Measurements from ENCODE around the gene BSN.

The BSN gene

DNA sequence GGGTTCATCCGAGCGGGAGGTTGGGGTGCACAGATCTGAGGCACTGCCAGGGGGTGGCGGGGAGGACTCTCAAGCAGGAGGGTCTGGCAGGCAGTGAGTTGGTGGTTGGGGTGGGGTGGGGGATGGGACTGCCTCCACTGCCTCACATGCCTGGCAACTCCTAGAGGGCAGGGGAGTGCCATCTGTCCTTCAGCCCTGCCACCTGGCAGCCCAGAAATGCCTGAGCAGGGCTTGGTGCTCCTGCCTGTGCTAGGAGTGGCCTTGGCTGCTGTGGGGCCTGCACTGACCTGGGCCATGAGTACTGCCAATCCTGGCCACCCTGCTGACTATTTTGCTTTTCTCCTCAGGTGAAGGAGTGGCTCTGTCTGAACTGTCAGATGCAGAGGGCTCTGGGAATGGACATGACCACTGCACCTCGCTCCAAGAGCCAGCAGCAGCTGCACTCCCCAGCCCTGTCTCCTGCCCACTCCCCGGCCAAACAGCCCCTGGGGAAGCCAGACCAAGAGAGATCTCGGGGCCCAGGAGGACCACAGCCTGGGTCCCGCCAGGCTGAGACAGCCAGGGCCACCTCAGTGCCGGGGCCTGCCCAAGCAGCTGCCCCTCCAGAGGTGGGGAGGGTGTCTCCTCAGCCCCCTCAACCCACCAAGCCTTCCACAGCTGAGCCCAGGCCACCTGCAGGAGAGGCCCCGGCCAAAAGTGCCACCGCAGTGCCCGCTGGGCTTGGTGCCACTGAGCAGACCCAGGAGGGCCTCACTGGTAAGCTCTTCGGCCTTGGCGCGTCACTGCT is 87.8 kb downstream of the BSN start (continued):
- TF ChIP-seq, protein P1, sequence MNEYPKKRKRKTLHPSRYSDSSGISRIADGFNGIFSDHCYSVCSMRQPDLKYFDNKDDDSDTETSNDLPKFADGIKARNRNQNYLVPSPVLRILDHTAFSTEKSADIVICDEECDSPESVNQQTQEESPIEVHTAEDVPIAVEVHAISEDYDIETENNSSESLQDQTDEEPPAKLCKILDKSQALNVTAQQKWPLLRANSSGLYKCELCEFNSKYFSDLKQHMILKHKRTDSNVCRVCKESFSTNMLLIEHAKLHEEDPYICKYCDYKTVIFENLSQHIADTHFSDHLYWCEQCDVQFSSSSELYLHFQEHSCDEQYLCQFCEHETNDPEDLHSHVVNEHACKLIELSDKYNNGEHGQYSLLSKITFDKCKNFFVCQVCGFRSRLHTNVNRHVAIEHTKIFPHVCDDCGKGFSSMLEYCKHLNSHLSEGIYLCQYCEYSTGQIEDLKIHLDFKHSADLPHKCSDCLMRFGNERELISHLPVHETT (tag by site-specific recombination; IDR thresholded peaks at IDR 0.05), result no peak
- TF ChIP-seq ZNF521 (tag by site-specific recombination; IDR thresholded peaks at IDR 0.05), result no peak

DNA sequence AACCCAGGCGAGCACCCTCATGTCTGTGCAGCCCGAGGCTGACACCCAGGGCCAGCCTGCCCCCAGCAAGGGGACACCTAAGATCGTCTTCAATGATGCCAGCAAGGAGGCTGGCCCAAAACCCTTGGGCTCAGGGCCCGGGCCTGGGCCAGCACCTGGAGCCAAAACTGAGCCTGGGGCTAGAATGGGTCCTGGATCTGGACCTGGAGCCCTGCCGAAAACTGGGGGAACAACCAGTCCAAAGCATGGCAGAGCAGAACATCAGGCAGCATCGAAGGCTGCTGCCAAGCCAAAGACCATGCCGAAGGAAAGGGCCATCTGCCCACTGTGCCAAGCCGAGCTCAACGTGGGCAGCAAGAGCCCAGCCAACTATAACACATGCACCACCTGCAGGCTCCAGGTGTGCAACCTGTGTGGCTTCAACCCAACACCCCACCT is 88.5 kb downstream of the BSN start:
- Histone ChIP-seq H3K4me3 (ENCODE audit: low read depth, low read length) (no peak overlapping the region), H3K4me1 (ENCODE audit: control insufficient read depth, insufficient read depth, low read length) (no peaks in the 10 kb centered on the region), H3K27ac (ENCODE audit: extremely low read depth, low read depth, low read length) (no peak overlapping the region), H3K36me3 (ENCODE audit: control insufficient read depth in 2 of 2, insufficient read depth in 1 of 2, low read length in 2 of 2) (peaks cover 0 to 4% of the 10 kb centered on the region in 2 experiments; a peak in 1 of 3 replicates), H3K9me3 (ENCODE audit: control insufficient read depth, insufficient read depth, low read depth, low read length) (no peaks in the 10 kb centered on the region)
- TF ChIP-seq, protein P2, sequence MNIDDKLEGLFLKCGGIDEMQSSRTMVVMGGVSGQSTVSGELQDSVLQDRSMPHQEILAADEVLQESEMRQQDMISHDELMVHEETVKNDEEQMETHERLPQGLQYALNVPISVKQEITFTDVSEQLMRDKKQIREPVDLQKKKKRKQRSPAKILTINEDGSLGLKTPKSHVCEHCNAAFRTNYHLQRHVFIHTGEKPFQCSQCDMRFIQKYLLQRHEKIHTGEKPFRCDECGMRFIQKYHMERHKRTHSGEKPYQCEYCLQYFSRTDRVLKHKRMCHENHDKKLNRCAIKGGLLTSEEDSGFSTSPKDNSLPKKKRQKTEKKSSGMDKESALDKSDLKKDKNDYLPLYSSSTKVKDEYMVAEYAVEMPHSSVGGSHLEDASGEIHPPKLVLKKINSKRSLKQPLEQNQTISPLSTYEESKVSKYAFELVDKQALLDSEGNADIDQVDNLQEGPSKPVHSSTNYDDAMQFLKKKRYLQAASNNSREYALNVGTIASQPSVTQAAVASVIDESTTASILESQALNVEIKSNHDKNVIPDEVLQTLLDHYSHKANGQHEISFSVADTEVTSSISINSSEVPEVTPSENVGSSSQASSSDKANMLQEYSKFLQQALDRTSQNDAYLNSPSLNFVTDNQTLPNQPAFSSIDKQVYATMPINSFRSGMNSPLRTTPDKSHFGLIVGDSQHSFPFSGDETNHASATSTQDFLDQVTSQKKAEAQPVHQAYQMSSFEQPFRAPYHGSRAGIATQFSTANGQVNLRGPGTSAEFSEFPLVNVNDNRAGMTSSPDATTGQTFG (tag by site-specific recombination; IDR thresholded peaks at IDR 0.05; ENCODE audit: borderline replicate concordance), result no peak
- CTCF ChIA-PET, result no interaction called here
- POLR2A ChIA-PET, result no interaction called here

DNA sequence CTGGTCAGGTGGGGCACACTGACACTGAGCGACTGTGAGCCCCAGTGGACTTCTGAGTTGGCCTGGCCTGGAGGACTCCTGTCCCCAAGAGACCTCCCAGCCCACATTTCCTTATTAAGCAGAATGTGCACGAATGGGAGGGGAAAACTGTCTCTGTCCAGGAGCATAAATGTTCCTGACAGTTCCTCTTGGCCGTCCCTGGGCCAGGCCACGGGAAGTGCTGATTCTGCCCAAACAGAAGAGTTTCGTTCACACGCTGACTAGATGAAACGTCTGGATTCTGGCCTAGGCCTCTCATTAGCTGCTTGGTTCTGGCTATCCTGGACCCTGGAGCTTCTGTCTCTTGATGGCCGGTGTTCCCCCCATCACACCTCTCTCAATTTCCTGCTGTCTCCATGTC is 90.4 kb downstream of the BSN start:
- ChIA-PET CTCF (interaction anchor here (1.4 kb wide), 1 partner anchor 27 kb away, joined by 3 read pairs; no protein-coding TSS in a partner anchor), POLR2A (no interaction called here)
- H3K27ac ChIP-seq (ENCODE audit: extremely low read depth, low read depth, low read length), result no peak overlapping the region
- H3K36me3 ChIP-seq (ENCODE audit: control insufficient read depth in 2 of 2, insufficient read depth in 1 of 2, low read length in 2 of 2), result peaks cover 0 to 4% of the 10 kb centered on the region in 2 experiments; a peak in 1 of 3 replicates
- H3K9me3 ChIP-seq (ENCODE audit: control insufficient read depth, insufficient read depth, low read depth, low read length), result no peaks in the 10 kb centered on the region
- no peaks in the 10 kb centered on the region for H3K4me1 ChIP-seq (ENCODE audit: control insufficient read depth, insufficient read depth, low read length)
- TF ChIP-seq ZNF548 (tag by site-specific recombination; IDR thresholded peaks at IDR 0.05), result no peak
- no peak for TF ChIP-seq SETDB1 (IDR thresholded peaks at IDR 0.05; ENCODE audit: insufficient read length, low read length)
- TF ChIP-seq, protein P3, sequence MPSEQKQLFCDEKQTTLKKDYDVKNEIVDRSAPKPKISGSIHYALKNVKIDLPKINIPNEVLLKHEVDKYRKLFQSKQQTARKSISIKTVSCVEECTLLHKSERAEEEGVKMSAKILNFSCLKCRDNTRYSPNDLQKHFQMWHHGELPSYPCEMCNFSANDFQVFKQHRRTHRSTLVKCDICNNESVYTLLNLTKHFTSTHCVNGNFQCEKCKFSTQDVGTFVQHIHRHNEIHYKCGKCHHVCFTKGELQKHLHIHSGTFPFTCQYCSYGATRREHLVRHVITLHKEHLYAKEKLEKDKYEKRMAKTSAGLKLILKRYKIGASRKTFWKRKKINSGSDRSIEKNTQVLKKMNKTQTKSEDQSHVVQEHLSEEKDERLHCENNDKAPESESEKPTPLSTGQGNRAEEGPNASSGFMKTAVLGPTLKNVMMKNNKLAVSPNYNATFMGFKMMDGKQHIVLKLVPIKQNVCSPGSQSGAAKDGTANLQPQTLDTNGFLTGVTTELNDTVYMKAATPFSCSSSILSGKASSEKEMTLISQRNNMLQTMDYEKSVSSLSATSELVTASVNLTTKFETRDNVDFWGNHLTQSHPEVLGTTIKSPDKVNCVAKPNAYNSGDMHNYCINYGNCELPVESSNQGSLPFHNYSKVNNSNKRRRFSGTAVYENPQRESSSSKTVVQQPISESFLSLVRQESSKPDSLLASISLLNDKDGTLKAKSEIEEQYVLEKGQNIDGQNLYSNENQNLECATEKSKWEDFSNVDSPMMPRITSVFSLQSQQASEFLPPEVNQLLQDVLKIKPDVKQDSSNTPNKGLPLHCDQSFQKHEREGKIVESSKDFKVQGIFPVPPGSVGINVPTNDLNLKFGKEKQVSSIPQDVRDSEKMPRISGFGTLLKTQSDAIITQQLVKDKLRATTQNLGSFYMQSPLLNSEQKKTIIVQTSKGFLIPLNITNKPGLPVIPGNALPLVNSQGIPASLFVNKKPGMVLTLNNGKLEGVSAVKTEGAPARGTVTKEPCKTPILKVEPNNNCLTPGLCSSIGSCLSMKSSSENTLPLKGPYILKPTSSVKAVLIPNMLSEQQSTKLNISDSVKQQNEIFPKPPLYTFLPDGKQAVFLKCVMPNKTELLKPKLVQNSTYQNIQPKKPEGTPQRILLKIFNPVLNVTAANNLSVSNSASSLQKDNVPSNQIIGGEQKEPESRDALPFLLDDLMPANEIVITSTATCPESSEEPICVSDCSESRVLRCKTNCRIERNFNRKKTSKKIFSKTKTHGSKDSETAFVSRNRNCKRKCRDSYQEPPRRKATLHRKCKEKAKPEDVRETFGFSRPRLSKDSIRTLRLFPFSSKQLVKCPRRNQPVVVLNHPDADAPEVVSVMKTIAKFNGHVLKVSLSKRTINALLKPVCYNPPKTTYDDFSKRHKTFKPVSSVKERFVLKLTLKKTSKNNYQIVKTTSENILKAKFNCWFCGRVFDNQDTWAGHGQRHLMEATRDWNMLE (tag by site-specific recombination; conservative IDR thresholded peaks at IDR 0.05; ENCODE audit: low read depth), result no peak
- TF ChIP-seq ZNF623 (tag by site-specific recombination; IDR thresholded peaks at IDR 0.05), result no peak
- TF ChIP-seq ZNF2 (tag by site-specific recombination; IDR thresholded peaks at IDR 0.05), result no peak
- H3K4me3 ChIP-seq (ENCODE audit: low read depth, low read length), result no peak overlapping the region

DNA sequence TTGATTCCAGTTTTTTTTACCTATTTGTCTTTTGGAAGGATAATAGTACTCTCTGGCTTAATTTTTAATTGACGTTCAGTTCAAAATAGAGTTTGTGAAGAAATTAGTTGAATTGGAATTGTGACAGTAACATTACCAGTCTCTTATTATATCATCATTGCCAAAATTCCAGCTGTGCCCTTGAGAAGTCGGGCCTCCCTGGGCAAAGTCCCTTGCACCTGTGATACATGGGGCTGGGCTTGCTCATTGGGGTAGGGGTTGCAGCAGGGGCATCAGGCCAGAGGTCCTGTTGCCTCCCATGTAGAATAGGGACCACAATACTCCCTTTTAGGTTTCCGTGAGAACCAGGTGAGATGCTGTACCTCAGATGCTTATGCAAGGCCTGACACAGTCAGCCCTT is 92.0 kb downstream of the BSN start:
- TF ChIP-seq, protein P4, sequence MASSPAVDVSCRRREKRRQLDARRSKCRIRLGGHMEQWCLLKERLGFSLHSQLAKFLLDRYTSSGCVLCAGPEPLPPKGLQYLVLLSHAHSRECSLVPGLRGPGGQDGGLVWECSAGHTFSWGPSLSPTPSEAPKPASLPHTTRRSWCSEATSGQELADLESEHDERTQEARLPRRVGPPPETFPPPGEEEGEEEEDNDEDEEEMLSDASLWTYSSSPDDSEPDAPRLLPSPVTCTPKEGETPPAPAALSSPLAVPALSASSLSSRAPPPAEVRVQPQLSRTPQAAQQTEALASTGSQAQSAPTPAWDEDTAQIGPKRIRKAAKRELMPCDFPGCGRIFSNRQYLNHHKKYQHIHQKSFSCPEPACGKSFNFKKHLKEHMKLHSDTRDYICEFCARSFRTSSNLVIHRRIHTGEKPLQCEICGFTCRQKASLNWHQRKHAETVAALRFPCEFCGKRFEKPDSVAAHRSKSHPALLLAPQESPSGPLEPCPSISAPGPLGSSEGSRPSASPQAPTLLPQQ (tag by site-specific recombination; IDR thresholded peaks at IDR 0.05), result no peak
- no peak for TF ChIP-seq ZNF404 (tag by site-specific recombination; IDR thresholded peaks at IDR 0.05)
- TF ChIP-seq ZNF341 (tag by site-specific recombination; IDR thresholded peaks at IDR 0.05; ENCODE audit: low read depth), result no peak
- Histone ChIP-seq H3K4me1 (ENCODE audit: control insufficient read depth, insufficient read depth, low read length) (no peaks in the 10 kb centered on the region), H3K9me3 (ENCODE audit: control insufficient read depth, insufficient read depth, low read depth, low read length) (no peaks in the 10 kb centered on the region), H3K36me3 (ENCODE audit: control insufficient read depth in 2 of 2, insufficient read depth in 1 of 2, low read length in 2 of 2) (peaks cover 0 to 4% of the 10 kb centered on the region in 2 experiments; a peak in 1 of 3 replicates), H3K4me3 (ENCODE audit: low read depth, low read length) (no peak overlapping the region), H3K27ac (ENCODE audit: extremely low read depth, low read depth, low read length) (no peak overlapping the region)
- ChIA-PET POLR2A (no interaction called here), CTCF (interaction anchor here (1.1 kb wide), 1 partner anchor 107 kb away, joined by 4 read pairs; no protein-coding TSS in a partner anchor)
